Smooth muscle cell (in vitro differentiated cells): ENCODE data around the gene HMCN2. TPM values are rescaled to one million over a fixed set of nuclear protein-coding genes. Genes with fewer than 3 reads are reported as not detected.

Experiments used
- DNase-seq: peaks from one replicate; lab custom pipeline; 2025; ENCODE audit not compliant: unreplicated experiment; lab: John Stamatoyannopoulos, UW
- H2AFZ ChIP-seq: fragments of 200-600 bp; sonication (generic); 2 replicates; pipeline ENCODE4 v1.6.0; 2016; ENCODE audit warnings: antibody characterized with exemption, low read depth, mild to moderate bottlenecking
- H3F3A ChIP-seq: fragments of 200-600 bp; sonication (generic); 2 replicates; pipeline ENCODE4 v1.6.0; 2017; ENCODE audit warnings: antibody characterized with exemption, low read depth
- H3K27ac ChIP-seq: fragments of 200-600 bp; sonication (generic); 2 replicates; pipeline ENCODE4 v1.5.1; 2016; ENCODE audit warnings: low read depth, mild to moderate bottlenecking
- H3K27me3 ChIP-seq: fragments of 200-600 bp; sonication (generic); 2 replicates; pipeline ENCODE4 v1.6.1; 2016; ENCODE audit warnings: low read depth, mild to moderate bottlenecking
- H3K36me3 ChIP-seq: fragments of 200-600 bp; sonication (generic); 2 replicates; pipeline ENCODE4 v1.5.1; 2016; ENCODE audit warnings: low read depth
- H3K4me1 ChIP-seq: fragments of 200-600 bp; sonication (generic); 2 replicates; pipeline ENCODE4 v1.5.1; 2016; ENCODE audit warnings: low read depth
- H3K4me2 ChIP-seq: fragments of 200-600 bp; sonication (generic); 2 replicates; pipeline ENCODE4 v1.6.0; 2016; ENCODE audit warnings: mild to moderate bottlenecking
- H3K4me3 ChIP-seq: fragments of 200-600 bp; sonication (generic); 2 replicates; pipeline ENCODE4 v1.5.1; 2016; ENCODE audit warnings: mild to moderate bottlenecking
- H3K79me2 ChIP-seq: fragments of 200-600 bp; sonication (generic); 2 replicates; pipeline ENCODE4 v1.6.0; 2016; ENCODE audit warnings: low read depth, mild to moderate bottlenecking
- H3K9ac ChIP-seq: fragments of 200-600 bp; sonication (generic); 2 replicates; pipeline ENCODE4 v1.6.0; 2016; ENCODE audit warnings: low read depth
- H3K9me3 ChIP-seq: fragments of 200-600 bp; sonication (generic); replicated peaks from 2 replicates; pipeline ENCODE4 v1.5.1; 2016; ENCODE audit warnings: low read depth
- H4K20me1 ChIP-seq: fragments of 200-600 bp; sonication (generic); 2 replicates; pipeline ENCODE4 v1.6.0; 2016; ENCODE audit warnings: low read depth
- WGBS: methylation state at CpG from one replicate; pipeline ENCODE4 v1.1.7; 2016; ENCODE audit warnings: low lambda C conversion rate; 5-methylcytosine and 5-hydroxymethylcytosine counted together
- polyA plus RNA-seq: library from polyadenylated mRNA; unstranded; fragments of >200 nt; fragmentation: Nextera tagmentation; extraction: Ambion mirVana; gene quantifications from 2 replicates; pipeline ENCODE4 v1.2.1, GENCODE V29; 2016
- total RNA-seq: library from RNA; depleted of rRNA; stranded (reverse); fragments of >200 nt; gene quantifications from 2 replicates; pipeline ENCODE4 v1.2.3, GENCODE V29; 2014
- TF ChIP-seq, protein P1 (sequence below): fragments of 200-600 bp; sonication (generic); IDR thresholded peaks from 2 replicates; pipeline ENCODE4 v1.5.1; 2017; ENCODE audit warnings: borderline replicate concordance, mild to moderate bottlenecking, antibody characterized with exemption; ENCODE audit not compliant: insufficient read depth, poor library complexity, severe bottlenecking

HMCN2 gene
- total and polyA plus RNA-seq, 2 experiments from 2014 or later = under 0.01 TPM; not detected in 1

DNA sequence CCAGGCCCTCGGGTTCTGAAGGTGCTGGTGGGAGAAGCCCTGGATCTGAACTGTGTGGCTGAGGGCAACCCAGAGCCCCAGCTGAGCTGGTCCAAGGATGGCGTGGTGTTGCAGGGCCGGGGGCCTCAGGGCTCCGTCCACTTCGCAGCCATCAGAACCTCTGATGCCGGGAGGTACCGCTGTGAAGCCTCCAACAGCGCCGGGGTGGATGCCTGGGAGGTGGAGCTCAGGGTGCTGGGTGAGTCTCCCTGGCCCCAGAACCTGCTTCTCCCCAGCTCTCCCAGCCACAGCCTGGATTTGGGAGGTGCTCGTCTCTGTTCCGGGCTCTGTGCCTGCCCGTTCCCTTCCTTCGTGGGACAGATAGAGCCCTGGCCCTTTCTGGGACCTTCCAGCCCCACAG lies 75.6 kb downstream of the HMCN2 start:
- whole genome bisulfite sequencing = 86% methylated on average over 13 of the region's 13 CpGs
- Histone ChIP-seq H3K4me3 (no peak overlapping the region), H3K4me1 (no peaks in the 10 kb centered on the region), H3K9me3 (no peaks in the 10 kb centered on the region), H2AFZ (no peak overlapping the region), H3K9ac (no peak overlapping the region), H3F3A (no peaks in the 10 kb centered on the region), H3K27ac (no peak overlapping the region), H3K4me2 (no peak overlapping the region), H3K27me3 (no peaks in the 10 kb centered on the region), H3K36me3 (no peaks in the 10 kb centered on the region), H4K20me1 (no peaks in the 10 kb centered on the region), H3K79me2 (no peaks in the 10 kb centered on the region)
- no peak for DNase-seq
- TF ChIP-seq, protein P1, sequence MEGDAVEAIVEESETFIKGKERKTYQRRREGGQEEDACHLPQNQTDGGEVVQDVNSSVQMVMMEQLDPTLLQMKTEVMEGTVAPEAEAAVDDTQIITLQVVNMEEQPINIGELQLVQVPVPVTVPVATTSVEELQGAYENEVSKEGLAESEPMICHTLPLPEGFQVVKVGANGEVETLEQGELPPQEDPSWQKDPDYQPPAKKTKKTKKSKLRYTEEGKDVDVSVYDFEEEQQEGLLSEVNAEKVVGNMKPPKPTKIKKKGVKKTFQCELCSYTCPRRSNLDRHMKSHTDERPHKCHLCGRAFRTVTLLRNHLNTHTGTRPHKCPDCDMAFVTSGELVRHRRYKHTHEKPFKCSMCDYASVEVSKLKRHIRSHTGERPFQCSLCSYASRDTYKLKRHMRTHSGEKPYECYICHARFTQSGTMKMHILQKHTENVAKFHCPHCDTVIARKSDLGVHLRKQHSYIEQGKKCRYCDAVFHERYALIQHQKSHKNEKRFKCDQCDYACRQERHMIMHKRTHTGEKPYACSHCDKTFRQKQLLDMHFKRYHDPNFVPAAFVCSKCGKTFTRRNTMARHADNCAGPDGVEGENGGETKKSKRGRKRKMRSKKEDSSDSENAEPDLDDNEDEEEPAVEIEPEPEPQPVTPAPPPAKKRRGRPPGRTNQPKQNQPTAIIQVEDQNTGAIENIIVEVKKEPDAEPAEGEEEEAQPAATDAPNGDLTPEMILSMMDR = no peak

DNA sequence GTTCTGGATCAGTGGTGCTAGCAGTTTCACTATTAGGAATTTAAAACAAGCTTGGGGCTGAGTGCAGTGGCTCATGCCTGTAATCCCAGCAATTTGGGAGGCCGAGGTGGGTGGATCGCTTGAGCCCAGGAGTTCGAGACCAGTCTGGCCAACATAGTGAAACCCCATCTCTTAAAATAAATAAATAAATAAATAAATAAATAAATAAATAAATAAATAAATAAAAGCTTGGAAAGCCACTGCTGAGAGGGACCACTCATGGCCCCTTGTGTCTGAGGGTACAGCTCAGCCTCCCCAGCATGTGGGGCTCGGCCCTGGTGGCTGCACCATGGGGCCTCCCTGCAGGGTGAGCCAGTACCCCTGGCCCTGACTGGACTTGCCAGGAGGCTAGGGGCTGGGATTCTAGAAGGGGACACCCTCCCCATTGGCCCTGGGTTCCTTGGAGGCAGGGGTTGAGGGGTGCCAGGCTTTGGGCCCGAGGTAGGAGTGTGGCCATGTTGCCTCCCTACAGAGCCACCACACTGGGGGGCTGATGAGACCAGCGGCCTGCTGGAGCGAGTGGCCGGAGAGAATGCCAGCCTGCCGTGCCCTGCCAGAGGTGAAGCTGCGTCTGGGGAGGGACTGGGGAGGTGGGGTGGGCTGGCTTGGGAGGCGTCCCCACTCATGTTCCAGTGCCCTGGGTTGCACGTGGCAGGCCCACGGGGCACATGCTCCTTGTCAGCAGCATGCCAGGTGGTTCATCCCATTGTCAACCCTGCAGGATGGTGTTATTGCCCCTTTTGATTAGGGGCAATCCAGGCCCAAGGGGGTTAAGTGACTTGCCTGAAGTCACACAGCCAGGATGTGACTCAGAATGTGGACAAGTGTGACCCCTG lies 76.5 kb downstream of the HMCN2 start:
- 88% methylated on average over 13 of the region's 13 CpGs for WGBS
- DNase-seq = no peak

DNA sequence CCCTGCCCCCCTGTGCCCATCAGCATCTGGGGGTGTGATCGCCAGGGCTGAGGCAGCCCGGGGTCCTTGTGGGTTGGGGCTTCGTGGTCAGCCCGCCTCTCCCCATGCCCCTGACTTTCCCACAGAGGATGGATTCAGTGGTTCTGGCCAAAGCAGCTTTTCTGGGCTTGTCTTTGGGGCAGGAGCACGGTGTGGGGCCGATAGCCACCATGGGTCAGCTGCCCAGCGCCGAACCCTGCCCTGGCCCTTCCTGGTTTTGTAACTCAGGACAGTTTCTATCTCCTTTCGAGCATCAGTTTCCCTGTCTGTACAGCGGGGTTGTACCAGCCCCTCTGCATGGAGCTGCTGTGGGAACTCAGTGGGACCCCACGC lies 77.1 kb downstream of the HMCN2 start:
- no peak overlapping the region for H3K9ac ChIP-seq
- H3K79me2 ChIP-seq = no peaks in the 10 kb centered on the region
- H3K4me3 ChIP-seq = no peak overlapping the region
- DNase-seq = no peak
- H3K9me3 ChIP-seq = no peaks in the 10 kb centered on the region
- no peaks in the 10 kb centered on the region for H3K4me1 ChIP-seq
- TF ChIP-seq, protein P1 = no peak
- H3K27me3 ChIP-seq = no peaks in the 10 kb centered on the region
- H4K20me1 ChIP-seq = no peaks in the 10 kb centered on the region
- no peak overlapping the region for H3K4me2 ChIP-seq
- H3K36me3 ChIP-seq = no peaks in the 10 kb centered on the region
- no peak overlapping the region for H3K27ac ChIP-seq
- H3F3A ChIP-seq = no peaks in the 10 kb centered on the region
- WGBS = 77% methylated on average over 11 of the region's 11 CpGs
- no peak overlapping the region for H2AFZ ChIP-seq

More for the DNA sequence above, 76.5 kb downstream of the HMCN2 start:
- Histone ChIP-seq H3K79me2 (no peaks in the 10 kb centered on the region), H4K20me1 (no peaks in the 10 kb centered on the region), H3K36me3 (no peaks in the 10 kb centered on the region), H3F3A (no peaks in the 10 kb centered on the region), H3K4me3 (no peak overlapping the region), H3K9ac (no peak overlapping the region), H3K27me3 (no peaks in the 10 kb centered on the region), H3K27ac (no peak overlapping the region), H2AFZ (no peak overlapping the region), H3K4me2 (no peak overlapping the region), H3K9me3 (no peaks in the 10 kb centered on the region), H3K4me1 (no peaks in the 10 kb centered on the region)
- TF ChIP-seq, protein P1 = no peak
